Loucy (cell line): ENCODE data around the gene CREB3L4.

ENCODE experiments used
- H2AFZ ChIP-seq: fragments of 200-600 bp; sonication (generic); 2 replicates; pipeline ENCODE4 v1.6.0; 2016; ENCODE audit warnings: antibody characterized with exemption, mild to moderate bottlenecking, low read length, moderate library complexity
- H3F3A ChIP-seq: fragments of 200-600 bp; 2 replicates; pipeline ENCODE4 v1.6.0; 2016; ENCODE audit warnings: antibody characterized with exemption, low read depth, mild to moderate bottlenecking
- H3K27me3 ChIP-seq: fragments of 200-600 bp; sonication (generic); 2 replicates; pipeline ENCODE4 v1.6.1; 2014; ENCODE audit warnings: low read length, mild to moderate bottlenecking; ENCODE audit not compliant: insufficient read depth, poor library complexity, severe bottlenecking
- H3K36me3 ChIP-seq: fragments of 200-600 bp; sonication (generic); 2 replicates; pipeline ENCODE4 v1.6.1; 2016; ENCODE audit warnings: low read length; ENCODE audit not compliant: insufficient read depth
- H3K4me1 ChIP-seq: fragments of 200-600 bp; sonication (generic); 2 replicates; pipeline ENCODE4 v1.5.1; 2014; ENCODE audit warnings: low read length, mild to moderate bottlenecking; ENCODE audit not compliant: insufficient read depth, poor library complexity, severe bottlenecking
- H3K4me2 ChIP-seq: fragments of 200-600 bp; sonication (generic); 2 replicates; pipeline ENCODE4 v1.6.0; 2014; ENCODE audit warnings: antibody characterized with exemption, low read length, low read depth, mild to moderate bottlenecking; ENCODE audit not compliant: poor library complexity, severe bottlenecking
- H3K4me3 ChIP-seq: fragments of 200-600 bp; sonication (generic); 2 replicates; pipeline ENCODE4 v1.5.1; 2014; ENCODE audit warnings: low read length, mild to moderate bottlenecking, mixed read lengths; ENCODE audit not compliant: poor library complexity, severe bottlenecking
- H3K79me2 ChIP-seq: fragments of 200-600 bp; sonication (generic); 2 replicates; pipeline ENCODE4 v1.6.1; 2014; ENCODE audit warnings: low read length; ENCODE audit not compliant: insufficient read depth
- H3K9ac ChIP-seq: fragments of 200-600 bp; sonication (generic); 2 replicates; pipeline ENCODE4 v1.6.0; 2014; ENCODE audit warnings: mild to moderate bottlenecking, low read depth, low read length, moderate library complexity; ENCODE audit not compliant: poor library complexity, severe bottlenecking
- H3K9me2 ChIP-seq: fragments of 200-600 bp; sonication (generic); replicated peaks from 2 replicates; pipeline ENCODE4 v1.6.1; 2016; ENCODE audit warnings: low read depth, low read length, mixed read lengths
- H3K9me3 ChIP-seq: fragments of 200-600 bp; sonication (generic); 2 replicates; pipeline ENCODE4 v1.6.1; 2014; ENCODE audit warnings: mild to moderate bottlenecking, antibody characterized with exemption, low read length, low read depth; ENCODE audit not compliant: insufficient read depth
- H4K20me1 ChIP-seq: fragments of 200-600 bp; sonication (generic); 2 replicates; pipeline ENCODE4 v1.6.0; 2014; ENCODE audit warnings: antibody characterized with exemption, low read length, mild to moderate bottlenecking; ENCODE audit not compliant: insufficient read depth, poor library complexity, severe bottlenecking
- EZH2phosphoT487 ChIP-seq: fragments of 200-600 bp; IDR thresholded peaks from 2 replicates; pipeline ENCODE4 v1.6.1; 2018; ENCODE audit warnings: antibody characterized with exemption, mild to moderate bottlenecking, moderate library complexity, borderline replicate concordance
- TF ChIP-seq, protein P1 (sequence below): fragments of 200-600 bp; sonication (generic); conservative IDR thresholded peaks from 2 replicates; pipeline ENCODE4 v1.5.1; 2014; ENCODE audit warnings: mild to moderate bottlenecking, antibody characterized with exemption, low read length

CREB3L4 gene

DNA sequence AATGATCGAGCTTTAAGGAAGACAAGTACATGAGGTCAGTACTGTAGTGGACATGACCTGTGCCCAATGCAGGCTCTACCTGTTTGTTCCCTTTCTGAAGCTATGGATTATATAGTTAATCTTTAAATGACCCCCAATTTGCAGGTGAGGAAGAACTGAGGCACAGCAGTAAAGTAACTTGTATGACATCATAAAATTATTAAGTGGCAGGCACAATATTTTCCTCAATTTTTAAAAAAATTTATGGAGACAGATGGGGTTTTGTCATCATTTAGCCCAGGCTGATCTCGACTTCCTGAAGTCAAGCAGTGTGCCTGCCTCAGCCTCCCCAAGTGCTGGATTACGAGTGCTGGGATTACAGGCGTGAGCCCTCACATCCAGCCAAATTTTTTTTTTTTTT is 41.3 kb upstream of the CREB3L4 start:
- peaks cover 3% of the 10 kb centered on the region; the same call in 1 of the 2 replicates for H3K36me3 ChIP-seq
- H3K9me3 ChIP-seq = no peaks in the 10 kb centered on the region
- peaks cover 17% of the 10 kb centered on the region for H3K79me2 ChIP-seq
- H2AFZ ChIP-seq = no peak overlapping the region
- H3F3A ChIP-seq = no peaks in the 10 kb centered on the region
- H3K9ac ChIP-seq = no peak overlapping the region
- no peak for TF ChIP-seq EZH2phosphoT487
- TF ChIP-seq, protein P1, sequence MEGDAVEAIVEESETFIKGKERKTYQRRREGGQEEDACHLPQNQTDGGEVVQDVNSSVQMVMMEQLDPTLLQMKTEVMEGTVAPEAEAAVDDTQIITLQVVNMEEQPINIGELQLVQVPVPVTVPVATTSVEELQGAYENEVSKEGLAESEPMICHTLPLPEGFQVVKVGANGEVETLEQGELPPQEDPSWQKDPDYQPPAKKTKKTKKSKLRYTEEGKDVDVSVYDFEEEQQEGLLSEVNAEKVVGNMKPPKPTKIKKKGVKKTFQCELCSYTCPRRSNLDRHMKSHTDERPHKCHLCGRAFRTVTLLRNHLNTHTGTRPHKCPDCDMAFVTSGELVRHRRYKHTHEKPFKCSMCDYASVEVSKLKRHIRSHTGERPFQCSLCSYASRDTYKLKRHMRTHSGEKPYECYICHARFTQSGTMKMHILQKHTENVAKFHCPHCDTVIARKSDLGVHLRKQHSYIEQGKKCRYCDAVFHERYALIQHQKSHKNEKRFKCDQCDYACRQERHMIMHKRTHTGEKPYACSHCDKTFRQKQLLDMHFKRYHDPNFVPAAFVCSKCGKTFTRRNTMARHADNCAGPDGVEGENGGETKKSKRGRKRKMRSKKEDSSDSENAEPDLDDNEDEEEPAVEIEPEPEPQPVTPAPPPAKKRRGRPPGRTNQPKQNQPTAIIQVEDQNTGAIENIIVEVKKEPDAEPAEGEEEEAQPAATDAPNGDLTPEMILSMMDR = no peak
- H4K20me1 ChIP-seq = peaks cover 7% of the 10 kb centered on the region
- H3K4me2 ChIP-seq = no peak overlapping the region
- no peaks in the 10 kb centered on the region for H3K9me2 ChIP-seq
- H3K4me1 ChIP-seq = peaks cover 1% of the 10 kb centered on the region
- no peaks in the 10 kb centered on the region for H3K27me3 ChIP-seq
- H3K4me3 ChIP-seq = no peak overlapping the region

DNA sequence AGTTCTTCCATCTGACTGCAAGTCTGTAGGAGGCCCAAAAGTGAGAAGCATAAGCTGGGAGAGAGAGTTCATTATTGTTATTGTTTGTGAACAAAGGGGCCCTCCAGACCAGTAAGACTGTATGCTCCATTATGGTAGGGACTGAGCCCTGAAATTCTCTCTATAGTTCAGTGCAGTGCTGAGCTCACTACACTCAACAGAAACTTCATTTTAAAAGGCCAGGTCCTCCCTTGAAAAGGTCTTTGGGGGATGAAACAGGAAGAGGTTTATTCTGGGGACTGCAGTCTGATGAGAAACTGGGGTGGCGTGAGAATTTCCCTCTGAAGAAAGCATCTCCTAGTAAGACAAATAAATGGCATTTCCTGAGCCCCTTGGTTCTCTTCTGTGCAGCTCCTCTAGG is 39.5 kb upstream of the CREB3L4 start:
- TF ChIP-seq EZH2phosphoT487 = no peak
- TF ChIP-seq, protein P1 = no peak
- H3K4me2 ChIP-seq = no peak overlapping the region
- H4K20me1 ChIP-seq = no peaks in the 10 kb centered on the region
- no peaks in the 10 kb centered on the region for H3F3A ChIP-seq
- H3K27me3 ChIP-seq = no peaks in the 10 kb centered on the region
- H3K9ac ChIP-seq = no peak overlapping the region
- no peaks in the 10 kb centered on the region for H3K9me2 ChIP-seq
- H3K79me2 ChIP-seq = peaks cover 8% of the 10 kb centered on the region; the same call in 1 of the 2 replicates
- no peaks in the 10 kb centered on the region for H3K4me1 ChIP-seq
- no peak overlapping the region for H3K4me3 ChIP-seq
- no peak overlapping the region for H2AFZ ChIP-seq
- H3K36me3 ChIP-seq = peaks cover 12% of the 10 kb centered on the region; the same call in 1 of the 2 replicates
- no peaks in the 10 kb centered on the region for H3K9me3 ChIP-seq

DNA sequence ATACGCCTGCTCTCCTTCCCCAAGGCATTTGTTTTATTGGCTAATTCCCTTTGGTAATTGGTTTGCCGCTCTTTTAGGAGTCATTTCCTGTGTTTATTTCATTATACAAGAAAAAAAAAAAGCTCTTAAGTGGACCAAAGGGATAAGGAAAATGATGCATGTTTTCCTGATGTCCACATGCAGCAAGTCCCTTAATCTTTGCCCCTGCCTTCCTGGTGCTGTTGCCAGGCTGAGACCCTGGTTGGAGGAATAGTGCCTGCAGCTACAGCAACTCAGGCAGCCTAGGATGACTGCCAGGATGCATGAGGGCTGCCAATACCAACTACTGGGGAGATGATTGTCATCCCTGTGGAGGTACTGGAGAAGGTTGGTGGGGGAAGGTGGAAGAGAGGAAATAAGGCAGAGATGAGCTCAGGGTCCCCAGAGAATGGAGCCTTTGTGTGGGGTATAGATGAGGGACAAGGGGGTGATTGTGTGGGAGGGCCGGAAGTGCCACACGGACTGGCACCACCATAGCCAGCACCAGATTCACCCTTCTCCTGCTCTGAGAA is 38.8 kb upstream of the CREB3L4 start:
- Histone ChIP-seq H3F3A (no peaks in the 10 kb centered on the region), H3K36me3 (peaks cover 12% of the 10 kb centered on the region; the same call in 1 of the 2 replicates), H4K20me1 (no peaks in the 10 kb centered on the region), H3K4me3 (no peak overlapping the region), H3K9me2 (no peaks in the 10 kb centered on the region), H2AFZ (no peak overlapping the region), H3K9me3 (no peaks in the 10 kb centered on the region), H3K4me2 (no peak overlapping the region), H3K79me2 (peaks cover 4% of the 10 kb centered on the region; the same call in 1 of the 2 replicates), H3K27me3 (no peaks in the 10 kb centered on the region), H3K4me1 (no peaks in the 10 kb centered on the region), H3K9ac (no peak overlapping the region)
- TF ChIP-seq, protein P1 = no peak
- no peak for TF ChIP-seq EZH2phosphoT487
